ENCODE data around the gene ZNF431.

DNA sequence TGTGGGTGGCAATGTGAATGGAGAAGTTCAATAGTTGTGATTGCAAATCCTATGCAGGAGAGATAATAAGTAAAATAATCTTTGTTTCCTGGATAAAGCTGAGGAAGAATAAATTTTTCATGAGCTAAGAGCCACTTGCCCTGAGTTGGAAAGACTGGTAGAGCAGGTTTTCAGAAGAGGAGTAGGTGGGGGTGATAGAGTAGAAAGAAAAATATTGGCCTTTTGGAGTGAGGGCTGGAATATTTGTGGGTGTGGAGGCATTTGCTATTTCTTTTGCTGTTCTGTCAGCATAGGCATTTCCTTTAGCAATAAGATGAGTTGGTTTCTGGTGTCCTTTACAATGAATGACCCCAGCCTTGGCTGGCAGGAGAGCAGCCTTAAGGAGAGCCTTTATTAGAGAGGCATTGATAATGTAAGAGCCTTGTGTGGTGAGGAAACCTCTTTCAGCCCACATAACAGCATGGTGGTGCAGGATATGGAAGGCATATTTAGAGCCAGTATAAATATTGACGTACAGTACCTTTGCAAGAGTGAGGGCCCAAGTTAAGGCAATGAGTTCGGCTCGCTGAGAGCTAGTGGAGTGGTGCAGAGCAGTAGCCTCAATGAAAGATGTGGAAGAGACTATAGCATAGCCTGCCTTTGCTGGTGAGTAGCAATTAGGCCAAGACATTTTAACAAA is 11.6 kb upstream of the ZNF431 start:
- TF ChIP-seq POLR2AphosphoS5 (IDR thresholded peaks at IDR 0.05; ENCODE audit: low read depth) (no peak), EZH2phosphoT487 (IDR thresholded peaks at IDR 0.05; ENCODE audit: unreplicated experiment) (no peak)
- TF ChIP-seq, protein P1, sequence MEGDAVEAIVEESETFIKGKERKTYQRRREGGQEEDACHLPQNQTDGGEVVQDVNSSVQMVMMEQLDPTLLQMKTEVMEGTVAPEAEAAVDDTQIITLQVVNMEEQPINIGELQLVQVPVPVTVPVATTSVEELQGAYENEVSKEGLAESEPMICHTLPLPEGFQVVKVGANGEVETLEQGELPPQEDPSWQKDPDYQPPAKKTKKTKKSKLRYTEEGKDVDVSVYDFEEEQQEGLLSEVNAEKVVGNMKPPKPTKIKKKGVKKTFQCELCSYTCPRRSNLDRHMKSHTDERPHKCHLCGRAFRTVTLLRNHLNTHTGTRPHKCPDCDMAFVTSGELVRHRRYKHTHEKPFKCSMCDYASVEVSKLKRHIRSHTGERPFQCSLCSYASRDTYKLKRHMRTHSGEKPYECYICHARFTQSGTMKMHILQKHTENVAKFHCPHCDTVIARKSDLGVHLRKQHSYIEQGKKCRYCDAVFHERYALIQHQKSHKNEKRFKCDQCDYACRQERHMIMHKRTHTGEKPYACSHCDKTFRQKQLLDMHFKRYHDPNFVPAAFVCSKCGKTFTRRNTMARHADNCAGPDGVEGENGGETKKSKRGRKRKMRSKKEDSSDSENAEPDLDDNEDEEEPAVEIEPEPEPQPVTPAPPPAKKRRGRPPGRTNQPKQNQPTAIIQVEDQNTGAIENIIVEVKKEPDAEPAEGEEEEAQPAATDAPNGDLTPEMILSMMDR (conservative IDR thresholded peaks at IDR 0.05; ENCODE audit: low read depth in 2 of 2): no peak
